Chondrocyte (in vitro differentiated cells): ENCODE results near the gene ATG4A. TPM values are rescaled to one million over a fixed set of nuclear protein-coding genes. Genes with fewer than 3 reads are reported as not detected.

ENCODE experiments used
- DNase-seq: peaks from one replicate; pipeline ENCODE4 v3.0.0; 2021; ENCODE audit warnings: mixed read lengths, low spot score
- H3K27ac Mint-ChIP-seq: one replicate; pipeline ENCODE4 v1.8.0; 2021; ENCODE audit warnings: mild to moderate bottlenecking, moderate library complexity, mixed read lengths; ENCODE audit not compliant: unreplicated experiment
- H3K27me3 Mint-ChIP-seq: 2 replicates; pipeline ENCODE4 v1.8.0; 2021; ENCODE audit warnings: low read depth, mixed read lengths
- H3K36me3 Mint-ChIP-seq: 2 replicates; pipeline ENCODE4 v1.8.0; 2021; ENCODE audit warnings: low read depth, mixed read lengths
- H3K4me1 Mint-ChIP-seq: 2 replicates; pipeline ENCODE4 v1.8.0; 2021; ENCODE audit warnings: low read depth, mild to moderate bottlenecking, mixed read lengths
- H3K4me3 Mint-ChIP-seq: one replicate; pipeline ENCODE4 v1.8.0; 2021; ENCODE audit warnings: mild to moderate bottlenecking, moderate library complexity, mixed read lengths; ENCODE audit not compliant: unreplicated experiment
- H3K9me3 Mint-ChIP-seq: 2 replicates; pipeline ENCODE4 v1.8.0; 2021; ENCODE audit warnings: low read depth, mixed read lengths
- total RNA-seq: library from RNA; stranded (reverse); gene quantifications from 3 replicates; pipeline ENCODE4 v1.2.1, GENCODE V29; 2021
- TF ChIP-seq, protein P1 (sequence below): fragments of 200-600 bp; sonication (generic); IDR thresholded peaks from 2 replicates; pipeline ENCODE4 v1.5.0; 2021; ENCODE audit warnings: antibody characterized with exemption, mild to moderate bottlenecking, moderate library complexity

The ATG4A gene
- total RNA-seq, 1 donor from 2014 or later: 14.8 TPM

DNA sequence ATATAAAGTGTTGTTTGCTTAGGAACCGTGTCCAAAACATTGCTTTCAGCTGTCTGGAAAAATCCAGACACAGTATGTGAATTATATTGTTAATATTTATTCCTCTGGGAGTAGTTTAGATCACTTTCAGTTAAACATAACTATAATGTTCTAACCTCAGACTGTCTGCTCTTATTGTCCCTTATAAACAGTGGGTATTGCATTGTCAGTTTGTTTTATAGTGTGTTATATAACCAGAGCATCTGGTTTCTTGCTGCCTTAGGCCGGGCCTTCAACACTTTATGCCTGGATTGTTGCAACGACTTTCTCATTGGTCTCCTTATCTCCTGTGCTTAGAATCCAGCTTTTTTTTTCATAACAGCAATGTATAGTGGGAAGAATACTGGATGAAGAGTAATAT, 26.4 kb downstream of the ATG4A start:
- H3K4me3 Mint-ChIP-seq: no peak overlapping the region
- peaks cover 3% of the 10 kb centered on the region for H3K9me3 Mint-ChIP-seq
- no peaks in the 10 kb centered on the region for H3K27me3 Mint-ChIP-seq
- H3K4me1 Mint-ChIP-seq: peaks cover 25% of the 10 kb centered on the region
- DNase-seq: no peak
- TF ChIP-seq, protein P1, sequence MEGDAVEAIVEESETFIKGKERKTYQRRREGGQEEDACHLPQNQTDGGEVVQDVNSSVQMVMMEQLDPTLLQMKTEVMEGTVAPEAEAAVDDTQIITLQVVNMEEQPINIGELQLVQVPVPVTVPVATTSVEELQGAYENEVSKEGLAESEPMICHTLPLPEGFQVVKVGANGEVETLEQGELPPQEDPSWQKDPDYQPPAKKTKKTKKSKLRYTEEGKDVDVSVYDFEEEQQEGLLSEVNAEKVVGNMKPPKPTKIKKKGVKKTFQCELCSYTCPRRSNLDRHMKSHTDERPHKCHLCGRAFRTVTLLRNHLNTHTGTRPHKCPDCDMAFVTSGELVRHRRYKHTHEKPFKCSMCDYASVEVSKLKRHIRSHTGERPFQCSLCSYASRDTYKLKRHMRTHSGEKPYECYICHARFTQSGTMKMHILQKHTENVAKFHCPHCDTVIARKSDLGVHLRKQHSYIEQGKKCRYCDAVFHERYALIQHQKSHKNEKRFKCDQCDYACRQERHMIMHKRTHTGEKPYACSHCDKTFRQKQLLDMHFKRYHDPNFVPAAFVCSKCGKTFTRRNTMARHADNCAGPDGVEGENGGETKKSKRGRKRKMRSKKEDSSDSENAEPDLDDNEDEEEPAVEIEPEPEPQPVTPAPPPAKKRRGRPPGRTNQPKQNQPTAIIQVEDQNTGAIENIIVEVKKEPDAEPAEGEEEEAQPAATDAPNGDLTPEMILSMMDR: no peak
- H3K36me3 Mint-ChIP-seq: no peaks in the 10 kb centered on the region
- H3K27ac Mint-ChIP-seq: no peak overlapping the region

DNA sequence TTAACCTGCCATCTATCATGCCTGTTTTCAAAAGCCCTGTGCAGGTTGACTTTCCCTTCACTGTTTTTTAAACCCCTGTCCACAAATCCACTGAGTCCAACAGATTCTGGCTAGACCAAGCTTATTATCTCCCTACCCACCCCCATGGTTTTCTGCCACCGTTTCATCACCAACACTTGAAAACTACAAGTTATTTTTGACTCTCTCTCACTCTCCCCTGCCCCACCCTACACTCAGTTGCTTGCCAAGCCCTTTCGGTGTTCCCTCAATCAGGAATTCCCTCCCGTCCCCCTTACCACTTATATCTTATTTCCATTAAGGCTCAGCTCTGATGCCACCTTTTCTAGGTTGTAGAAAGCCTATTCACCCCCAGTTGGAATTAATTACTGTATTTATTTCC, 29.7 kb downstream of the ATG4A start:
- TF ChIP-seq, protein P1: no peak
- Mint-ChIP-seq H3K27me3 (no peaks in the 10 kb centered on the region), H3K4me1 (peaks cover 30% of the 10 kb centered on the region), H3K9me3 (no peaks in the 10 kb centered on the region), H3K27ac (no peak overlapping the region), H3K4me3 (no peak overlapping the region), H3K36me3 (no peaks in the 10 kb centered on the region)
- DNase-seq: no peak

DNA sequence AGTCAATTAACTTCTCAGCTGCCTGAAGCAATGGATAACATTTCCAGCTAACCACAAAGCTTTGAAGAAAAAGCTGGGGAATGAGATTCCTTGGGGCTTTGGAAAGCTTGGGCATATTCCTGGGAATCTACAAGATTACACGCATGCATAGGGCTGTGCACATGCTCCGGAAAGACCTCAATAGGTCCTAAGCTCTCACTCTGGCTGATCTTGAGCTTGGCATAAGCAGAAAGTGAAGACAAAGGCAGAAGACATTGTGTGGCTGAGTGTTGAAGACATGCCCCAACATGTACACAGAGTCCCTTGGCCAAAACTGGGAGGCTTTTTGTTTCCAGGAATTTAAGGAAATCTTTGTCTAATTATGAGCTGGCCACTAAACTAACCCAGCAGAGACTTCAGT, 31.2 kb downstream of the ATG4A start:
- H3K27ac Mint-ChIP-seq: no peak overlapping the region
- no peak overlapping the region for H3K4me3 Mint-ChIP-seq
- H3K4me1 Mint-ChIP-seq: peaks cover 29% of the 10 kb centered on the region
- DNase-seq: no peak
- peaks cover 2% of the 10 kb centered on the region for H3K36me3 Mint-ChIP-seq
- TF ChIP-seq, protein P1: no peak
- H3K27me3 Mint-ChIP-seq: no peaks in the 10 kb centered on the region
- no peaks in the 10 kb centered on the region for H3K9me3 Mint-ChIP-seq

DNA sequence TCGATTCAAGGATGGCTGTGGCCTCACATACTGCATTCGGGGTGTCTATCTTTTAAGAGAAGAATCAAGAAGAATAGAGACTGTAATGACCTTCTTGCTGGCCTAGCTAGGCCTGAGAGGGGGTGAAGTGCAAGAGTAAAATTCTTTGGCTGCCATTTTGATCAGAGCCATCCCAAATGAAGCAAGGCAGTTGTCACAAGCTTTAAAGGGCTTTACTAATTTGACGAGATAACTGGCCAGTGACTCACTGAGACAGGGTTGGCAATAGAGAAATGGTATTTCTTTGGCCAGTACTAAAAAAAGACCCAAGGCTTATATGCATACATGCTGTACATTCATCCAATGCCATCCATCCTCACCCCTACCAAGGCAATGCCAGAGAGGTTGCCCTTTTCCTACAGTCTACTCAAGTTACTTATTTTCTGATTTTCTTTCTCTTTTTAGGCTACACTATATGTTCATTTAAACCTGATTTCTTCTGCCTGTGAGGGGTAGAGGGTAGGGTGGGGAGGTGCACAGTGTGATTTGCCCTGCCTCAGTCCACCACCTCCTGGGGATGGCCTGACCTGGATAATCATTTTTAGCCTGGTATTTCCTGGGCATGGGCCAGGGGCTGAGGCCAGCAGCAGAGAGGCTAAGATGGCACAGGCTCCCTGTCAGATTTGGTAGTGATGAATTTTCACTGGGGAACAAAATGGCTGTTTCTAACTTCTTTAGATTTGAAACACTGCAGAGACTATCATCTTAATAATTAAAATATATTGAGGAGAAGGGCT, 32.2 kb downstream of the ATG4A start:
- Mint-ChIP-seq H3K4me1 (peaks cover 29% of the 10 kb centered on the region), H3K9me3 (no peaks in the 10 kb centered on the region), H3K36me3 (peaks cover 3% of the 10 kb centered on the region), H3K4me3 (no peak overlapping the region), H3K27ac (no peak overlapping the region), H3K27me3 (no peaks in the 10 kb centered on the region)
- no peak for DNase-seq
- TF ChIP-seq, protein P1: no peak

DNA sequence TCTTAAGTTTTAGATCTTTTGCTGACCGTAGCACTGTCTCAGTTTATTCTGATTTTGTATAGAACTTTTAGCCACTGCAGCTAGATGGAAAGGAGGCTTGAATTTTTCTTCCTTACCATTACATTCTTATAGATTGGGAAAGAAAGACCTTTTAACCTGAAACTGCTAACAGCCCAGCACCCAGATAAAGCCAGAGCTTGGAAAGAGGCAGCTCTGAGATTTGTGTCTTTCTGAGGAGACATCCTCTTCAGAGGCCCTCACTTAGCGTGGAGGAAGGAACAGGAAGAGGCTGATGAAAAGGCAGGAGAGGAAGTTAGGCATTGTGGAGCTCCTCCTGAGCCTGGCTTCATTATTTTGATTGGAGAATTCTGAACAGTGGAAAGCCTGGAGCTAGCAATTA, 35.1 kb downstream of the ATG4A start:
- H3K4me1 Mint-ChIP-seq: peaks cover 21% of the 10 kb centered on the region
- H3K4me3 Mint-ChIP-seq: no peak overlapping the region
- H3K27me3 Mint-ChIP-seq: no peaks in the 10 kb centered on the region
- no peak for DNase-seq
- H3K9me3 Mint-ChIP-seq: no peaks in the 10 kb centered on the region
- TF ChIP-seq, protein P1: no peak
- H3K27ac Mint-ChIP-seq: no peak overlapping the region
- H3K36me3 Mint-ChIP-seq: peaks cover 13% of the 10 kb centered on the region
